ENCODE results near the gene FMO3.

GRCh38 chr1:171083222-171083621, 7.5 kb upstream of the FMO3 start:
- TF ChIP-seq CTCF (IDR thresholded peaks at IDR 0.05 in 8 of 11, conservative IDR thresholded peaks at IDR 0.05 in 3 of 11): no peak
- TF ChIP-seq POLR2A (IDR thresholded peaks at IDR 0.05): no peak
